T-helper 1 cell treated with Interleukin-12 subunit alpha and Interleukin-12 subunit beta and Interleukin-4 antibody, amounts not matched to agents 30 μg/mL and 1 μg/mL, for 36 hours (primary cell): Measurements from ENCODE around the gene PEX13.
"Not testable (repeated sequence)": the region's sequence is repeated elsewhere in the genome, so short reads cannot be mapped to it uniquely, and the experiment has no call there.

ENCODE experiments used
- H3K27ac Mint-ChIP-seq: one replicate; pipeline ENCODE4 v1.8.0; 2021; ENCODE audit warnings: mild to moderate bottlenecking, mixed read lengths
- H3K27me3 Mint-ChIP-seq: one replicate; pipeline ENCODE4 v1.8.0; 2021; ENCODE audit warnings: low read depth, mixed read lengths
- H3K36me3 Mint-ChIP-seq: one replicate; pipeline ENCODE4 v1.8.0; 2021; ENCODE audit warnings: low read depth, mixed read lengths
- H3K4me1 Mint-ChIP-seq: one replicate; pipeline ENCODE4 v1.8.0; 2021; ENCODE audit warnings: low read depth, mixed read lengths
- H3K4me3 Mint-ChIP-seq: one replicate; pipeline ENCODE4 v1.8.0; 2021; ENCODE audit warnings: mild to moderate bottlenecking, moderate library complexity, mixed read lengths
- H3K9me3 Mint-ChIP-seq: one replicate; pipeline ENCODE4 v1.8.0; 2021; ENCODE audit warnings: mixed read lengths

Gene PEX13

GRCh38 chr2:60989259-60989658 is 28.3 kb upstream of the PEX13 start:
- peaks cover 21% of the 10 kb centered on the region for H3K36me3 Mint-ChIP-seq
- no peak overlapping the region for H3K27ac Mint-ChIP-seq
- H3K4me3 Mint-ChIP-seq = no peak overlapping the region
- peaks cover 19% of the 10 kb centered on the region for H3K9me3 Mint-ChIP-seq
- H3K27me3 Mint-ChIP-seq = no peaks in the 10 kb centered on the region
- H3K4me1 Mint-ChIP-seq = peaks cover 2% of the 10 kb centered on the region

GRCh38 chr2:60991644-60992043 is 25.9 kb upstream of the PEX13 start:
- Mint-ChIP-seq H3K27me3 (no peaks in the 10 kb centered on the region), H3K27ac (no peak overlapping the region), H3K4me1 (peaks cover 2% of the 10 kb centered on the region), H3K36me3 (peaks cover 20% of the 10 kb centered on the region), H3K4me3 (no peak overlapping the region), H3K9me3 (peaks cover 19% of the 10 kb centered on the region)

- H3K27me3 Mint-ChIP-seq = no peaks in the 10 kb centered on the region
- H3K9me3 Mint-ChIP-seq = peaks cover 19% of the 10 kb centered on the region
- H3K27ac Mint-ChIP-seq = peak overlapping the region; percentile 22
- H3K4me1 Mint-ChIP-seq = peaks cover 2% of the 10 kb centered on the region
- H3K36me3 Mint-ChIP-seq = peaks cover 16% of the 10 kb centered on the region
- H3K4me3 Mint-ChIP-seq = no peak overlapping the region
Observed at GRCh38 chr2:60992985-60993392, 24.5 kb upstream of the PEX13 start.

- Mint-ChIP-seq H3K36me3 (peaks cover 16% of the 10 kb centered on the region), H3K4me1 (peaks cover 2% of the 10 kb centered on the region), H3K4me3 (no peak overlapping the region), H3K27me3 (no peaks in the 10 kb centered on the region), H3K27ac (no peak overlapping the region), H3K9me3 (peaks cover 19% of the 10 kb centered on the region)
Observed at GRCh38 chr2:60994131-60994530, 23.4 kb upstream of the PEX13 start.

- H3K27ac Mint-ChIP-seq = no peak overlapping the region
- no peak overlapping the region for H3K4me3 Mint-ChIP-seq
Observed at GRCh38 chr2:60998628-60999545, 18.6 kb upstream of the PEX13 start.

GRCh38 chr2:61005736-61006135 is 11.8 kb upstream of the PEX13 start:
- no peaks in the 10 kb centered on the region for H3K27me3 Mint-ChIP-seq
- no peak overlapping the region for H3K27ac Mint-ChIP-seq
- peaks cover 2% of the 10 kb centered on the region for H3K36me3 Mint-ChIP-seq
- H3K4me1 Mint-ChIP-seq = no peaks in the 10 kb centered on the region
- H3K9me3 Mint-ChIP-seq = no peaks in the 10 kb centered on the region
- no peak overlapping the region for H3K4me3 Mint-ChIP-seq

More at GRCh38 chr2:60998628-60999545, 18.6 kb upstream of the PEX13 start:
- Mint-ChIP-seq H3K36me3 (peaks cover 4% of the 10 kb centered on the region), H3K4me1 (no peaks in the 10 kb centered on the region), H3K9me3 (no peaks in the 10 kb centered on the region), H3K27me3 (no peaks in the 10 kb centered on the region)

GRCh38 chr2:61006486-61007105 is 10.9 kb upstream of the PEX13 start:
- no peak overlapping the region for H3K27ac Mint-ChIP-seq
- H3K4me1 Mint-ChIP-seq = no peaks in the 10 kb centered on the region
- no peak overlapping the region for H3K4me3 Mint-ChIP-seq

GRCh38 chr2:61009355-61009754 is 8.2 kb upstream of the PEX13 start:
- H3K4me1 Mint-ChIP-seq = no peaks in the 10 kb centered on the region
- no peak overlapping the region for H3K27ac Mint-ChIP-seq
- no peak overlapping the region for H3K4me3 Mint-ChIP-seq
- H3K27me3 Mint-ChIP-seq = no peaks in the 10 kb centered on the region
- H3K36me3 Mint-ChIP-seq = peaks cover 2% of the 10 kb centered on the region
- H3K9me3 Mint-ChIP-seq = no peaks in the 10 kb centered on the region

More at GRCh38 chr2:61006486-61007105, 10.9 kb upstream of the PEX13 start:
- Mint-ChIP-seq H3K36me3 (peaks cover 2% of the 10 kb centered on the region), H3K27me3 (no peaks in the 10 kb centered on the region), H3K9me3 (no peaks in the 10 kb centered on the region)

- Mint-ChIP-seq H3K27me3 (no peaks in the 10 kb centered on the region), H3K4me1 (peaks cover 9% of the 10 kb centered on the region), H3K4me3 (no peak overlapping the region), H3K27ac (no peak overlapping the region), H3K9me3 (no peaks in the 10 kb centered on the region), H3K36me3 (peaks cover 2% of the 10 kb centered on the region)
Observed at GRCh38 chr2:61011678-61012077, 5.8 kb upstream of the PEX13 start.

- H3K9me3 Mint-ChIP-seq, H3K36me3 Mint-ChIP-seq, H3K4me3 Mint-ChIP-seq, H3K27ac Mint-ChIP-seq, H3K27me3 Mint-ChIP-seq, H3K4me1 Mint-ChIP-seq: not testable (repeated sequence)
Observed at GRCh38 chr2:61012303-61012702, 5.2 kb upstream of the PEX13 start.

GRCh38 chr2:61013382-61013781 is 4.1 kb upstream of the PEX13 start:
- no peak overlapping the region for H3K27ac Mint-ChIP-seq
- peaks cover 2% of the 10 kb centered on the region for H3K36me3 Mint-ChIP-seq
- H3K9me3 Mint-ChIP-seq = no peaks in the 10 kb centered on the region
- peaks cover 12% of the 10 kb centered on the region for H3K4me1 Mint-ChIP-seq
- no peaks in the 10 kb centered on the region for H3K27me3 Mint-ChIP-seq
- no peak overlapping the region for H3K4me3 Mint-ChIP-seq

- Mint-ChIP-seq H3K27me3 (no peaks in the 10 kb centered on the region), H3K4me1 (peaks cover 21% of the 10 kb centered on the region), H3K27ac (no peak overlapping the region), H3K9me3 (no peaks in the 10 kb centered on the region), H3K4me3 (peak overlapping the region; percentile 7), H3K36me3 (no peaks in the 10 kb centered on the region)
Observed at GRCh38 chr2:61014763-61015162, 2.8 kb upstream of the PEX13 start.

GRCh38 chr2:61015976-61016375 is 1.5 kb upstream of the PEX13 start:
- Mint-ChIP-seq H3K4me3 (peak overlapping the region; percentile 99), H3K27me3 (no peaks in the 10 kb centered on the region), H3K4me1 (peaks cover 22% of the 10 kb centered on the region), H3K27ac (no peak overlapping the region), H3K36me3 (peaks cover 3% of the 10 kb centered on the region), H3K9me3 (no peaks in the 10 kb centered on the region)

- H3K27me3 Mint-ChIP-seq = no peaks in the 10 kb centered on the region
- peak overlapping the region; percentile 99 for H3K4me3 Mint-ChIP-seq
- peaks cover 22% of the 10 kb centered on the region for H3K4me1 Mint-ChIP-seq
- H3K9me3 Mint-ChIP-seq = no peaks in the 10 kb centered on the region
- peak overlapping the region; percentile 94 for H3K27ac Mint-ChIP-seq
- H3K36me3 Mint-ChIP-seq = peaks cover 8% of the 10 kb centered on the region
Observed at GRCh38 chr2:61016392-61017002, 1.0 kb upstream of the PEX13 start.
